Measurements from ENCODE around the gene SETD5.

The SETD5 gene

DNA sequence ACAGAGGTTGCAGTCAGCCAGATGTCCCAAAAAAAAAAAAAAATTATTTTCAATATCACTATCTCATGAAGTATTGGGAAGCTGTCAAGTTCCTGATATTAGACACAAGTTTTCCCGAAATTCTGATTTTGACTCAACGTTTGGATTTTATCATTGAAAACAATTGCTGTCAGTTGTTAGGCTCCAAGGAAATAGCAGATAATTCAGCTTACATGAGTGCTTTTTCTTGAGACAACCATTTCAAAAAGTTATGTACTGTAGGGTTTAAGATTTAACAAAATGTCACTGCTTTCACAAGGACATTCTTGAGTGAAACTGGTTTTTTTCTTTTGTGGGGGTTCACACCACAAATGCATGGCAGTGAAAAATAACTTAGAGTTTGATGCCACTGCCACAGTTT lies 9.3 kb upstream of the SETD5 start:
- DNase-seq = no peak

DNA sequence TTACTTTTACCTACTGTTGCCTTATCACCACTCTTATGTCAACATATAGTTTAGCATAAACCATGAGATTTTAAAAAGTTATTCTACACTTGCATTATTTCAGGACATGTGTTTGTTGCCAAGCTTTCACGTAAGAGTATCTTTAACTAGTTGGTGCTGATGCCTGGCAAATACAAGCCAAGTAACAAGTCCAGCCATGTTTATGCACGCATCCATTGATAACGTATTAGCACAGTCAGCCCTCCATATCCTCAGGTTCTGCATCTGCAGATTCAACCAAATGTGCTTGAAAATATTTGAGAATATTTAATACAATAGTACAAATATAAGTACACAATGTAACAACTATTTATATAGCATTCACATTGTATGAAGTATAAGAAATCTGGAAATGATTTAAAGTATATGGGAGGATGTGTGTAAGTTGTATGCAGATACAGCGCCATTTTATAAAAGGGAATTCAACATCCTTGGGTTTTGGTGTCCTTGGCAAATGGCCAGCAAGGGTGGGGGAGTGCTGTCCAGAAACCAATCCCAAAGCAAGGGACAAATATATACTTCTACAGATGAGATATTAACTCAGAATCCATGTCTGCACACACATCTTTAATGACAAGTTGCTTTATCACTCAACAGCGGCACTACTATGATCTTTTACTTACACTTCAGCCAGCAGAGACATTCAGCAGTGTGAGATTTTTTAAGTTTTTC lies 8.7 kb upstream of the SETD5 start:
- no peak for DNase-seq

- DNase-seq = no peak
Measured at GRCh38 chr3:9390265-9390888, 7.0 kb upstream of the SETD5 start.

DNA sequence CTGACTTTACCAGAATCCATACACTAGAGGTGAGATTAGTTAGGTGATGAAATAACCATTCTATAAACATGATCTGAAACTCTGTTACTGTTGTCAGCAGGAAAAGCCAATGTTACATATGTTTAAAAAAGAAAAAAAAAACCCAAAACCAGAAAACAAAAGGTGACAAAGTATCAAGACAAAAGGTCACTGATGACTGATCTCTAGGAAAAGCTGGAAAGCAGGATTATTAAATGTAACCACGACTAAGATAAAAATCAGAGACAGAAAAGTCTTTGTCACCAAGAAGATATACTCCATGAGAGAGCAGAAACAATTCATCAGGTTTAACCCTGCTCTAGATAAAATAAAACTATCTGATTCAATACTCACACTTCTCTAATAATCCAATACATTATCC lies 5.4 kb upstream of the SETD5 start:
- DNase-seq = no peak

DNA sequence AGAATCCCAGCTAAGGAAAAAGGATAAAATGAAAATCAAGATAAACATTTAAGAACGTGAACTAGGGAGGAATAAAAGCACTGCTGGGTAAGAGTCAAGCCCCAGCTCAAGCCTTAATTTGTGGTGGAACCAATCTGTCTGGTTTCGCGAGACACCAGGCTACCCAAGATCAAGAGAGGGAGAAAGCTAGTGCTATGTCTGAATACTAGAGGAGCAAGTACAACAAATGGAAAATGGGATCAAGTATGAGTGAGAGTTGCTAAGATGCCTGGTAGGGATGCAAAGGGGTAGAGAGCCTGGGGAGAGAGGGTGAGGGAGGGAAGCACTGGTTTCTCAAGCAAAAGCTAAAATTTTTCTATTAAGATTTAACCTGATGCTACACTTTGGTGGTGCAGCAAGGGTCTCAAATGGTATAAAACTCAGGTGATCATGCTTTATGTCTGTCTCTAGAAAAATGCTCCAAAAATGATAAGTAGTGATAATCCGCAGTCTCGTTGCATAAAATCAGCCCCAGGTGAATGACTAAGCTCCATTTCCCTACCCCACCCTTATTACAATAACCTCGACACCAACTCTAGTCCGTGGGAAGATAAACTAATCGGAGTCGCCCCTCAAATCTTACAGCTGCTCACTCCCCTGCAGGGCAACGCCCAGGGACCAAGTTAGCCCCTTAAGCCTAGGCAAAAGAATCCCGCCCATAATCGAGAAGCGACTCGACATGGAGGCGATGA lies 1.7 kb upstream of the SETD5 start:
- no peak for DNase-seq

DNA sequence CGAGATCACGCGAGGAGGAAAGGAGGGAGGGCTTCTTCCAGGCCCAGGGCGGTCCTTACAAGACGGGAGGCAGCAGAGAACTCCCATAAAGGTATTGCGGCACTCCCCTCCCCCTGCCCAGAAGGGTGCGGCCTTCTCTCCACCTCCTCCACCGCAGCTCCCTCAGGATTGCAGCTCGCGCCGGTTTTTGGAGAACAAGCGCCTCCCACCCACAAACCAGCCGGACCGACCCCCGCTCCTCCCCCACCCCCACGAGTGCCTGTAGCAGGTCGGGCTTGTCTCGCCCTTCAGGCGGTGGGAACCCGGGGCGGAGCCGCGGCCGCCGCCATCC lies 1.1 kb upstream of the SETD5 start:
- no peak for DNase-seq

GRCh38 chr3:9396632-9397331 lies 633 bp upstream of the SETD5 start:
- DNase-seq = peak; percentile 100

- DNase-seq = peak; percentile 79
Measured at GRCh38 chr3:9397906-9398699, 688 bp downstream of the SETD5 start.

DNA sequence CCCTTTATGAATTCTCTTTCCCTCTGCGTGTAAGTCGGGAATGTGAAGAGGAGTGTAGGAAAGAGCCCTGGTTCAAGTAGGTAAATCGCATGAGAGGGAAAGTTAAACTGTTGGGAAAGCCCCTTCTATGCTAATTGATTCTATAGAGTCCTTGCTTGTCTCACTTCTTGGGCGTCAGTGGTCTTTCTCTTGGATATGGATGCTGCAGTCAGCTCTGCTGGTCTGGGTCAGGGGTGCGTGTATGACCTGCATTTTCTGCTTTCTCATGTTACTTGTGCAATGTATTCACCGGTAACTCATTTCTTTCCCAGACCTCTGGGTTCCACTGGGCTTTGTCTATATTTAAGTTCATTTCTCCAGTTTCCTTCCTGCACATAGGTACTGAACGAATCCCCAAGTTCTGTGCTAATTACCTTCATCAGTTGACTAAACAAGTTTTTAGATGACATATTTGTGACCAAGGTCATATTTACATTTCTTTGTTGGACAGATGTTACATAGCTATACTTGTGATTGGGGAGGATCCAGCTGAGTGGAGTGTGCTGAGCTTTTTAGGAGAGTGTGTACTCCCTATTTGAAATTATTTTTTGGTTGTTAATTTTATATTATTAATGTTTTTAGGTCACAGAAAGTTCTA lies 1.4 kb downstream of the SETD5 start:
- peak; percentile 66 for DNase-seq

GRCh38 chr3:9399337-9399703 lies 1.9 kb downstream of the SETD5 start:
- DNase-seq = no peak

GRCh38 chr3:9399746-9400145 lies 2.3 kb downstream of the SETD5 start:
- no peak for DNase-seq

DNA sequence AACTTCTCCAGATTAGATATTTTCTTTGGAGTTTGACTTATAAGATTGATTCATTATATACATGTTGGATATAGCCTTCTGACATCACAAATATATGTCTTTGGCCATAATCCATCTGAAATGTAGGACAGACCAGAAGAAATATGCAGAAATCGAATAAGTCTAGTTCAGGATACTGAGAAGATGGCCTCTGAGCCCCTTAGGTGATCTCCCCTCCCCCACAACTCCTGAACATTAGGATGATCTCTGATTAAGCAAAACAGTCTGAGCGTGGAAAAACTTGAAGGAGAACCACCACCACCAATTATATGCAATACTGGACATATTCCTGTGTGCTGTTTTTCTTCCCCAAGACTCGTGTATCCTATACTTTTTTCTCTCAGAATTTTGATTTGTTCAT lies 3.2 kb downstream of the SETD5 start:
- no peak for DNase-seq

GRCh38 chr3:9401986-9402385 lies 4.6 kb downstream of the SETD5 start:
- DNase-seq = no peak

GRCh38 chr3:9402410-9403228 lies 5.2 kb downstream of the SETD5 start:
- DNase-seq = no peak

- DNase-seq = no peak
Measured at GRCh38 chr3:9403463-9403862, 6.0 kb downstream of the SETD5 start.

GRCh38 chr3:9404680-9405079 lies 7.3 kb downstream of the SETD5 start:
- DNase-seq = no peak

GRCh38 chr3:9405756-9406155 lies 8.3 kb downstream of the SETD5 start:
- no peak for DNase-seq

- no peak for DNase-seq
Measured at GRCh38 chr3:9406856-9407626, 9.6 kb downstream of the SETD5 start.

- no peak for DNase-seq
Measured at GRCh38 chr3:9408061-9408460, 10.6 kb downstream of the SETD5 start.

- no peak for DNase-seq
Measured at GRCh38 chr3:9408546-9408945, 11.1 kb downstream of the SETD5 start.
